GM19023 (cell line): Measurements from ENCODE around the gene C19orf12.

ENCODE experiments used
- ATAC-seq: cut with Tn5 transposase; IDR thresholded peaks from one replicate; pipeline ENCODE4 v1.9.1; 2021; ENCODE audit warnings: mild to moderate bottlenecking, moderate library complexity; ENCODE audit not compliant: unreplicated experiment

Gene C19orf12

GRCh38 chr19:29714953-29715700 lies at the start of gene C19orf12:
Gene C19orf12 (minus strand): TSS chr19:29715261. CDS start chr19:29708413, 6,848 bp downstream.
- peak; percentile 76 for ATAC-seq

GRCh38 chr19:29764361-29764760 lies 49.3 kb upstream of the C19orf12 start:
- no peak for ATAC-seq

- ATAC-seq: no peak
Observed at GRCh38 chr19:29763196-29763595, 48.1 kb upstream of the C19orf12 start.

- ATAC-seq: no peak
Observed at GRCh38 chr19:29761575-29762232, 46.6 kb upstream of the C19orf12 start.

- ATAC-seq: no peak
Observed at GRCh38 chr19:29760752-29761502, 45.9 kb upstream of the C19orf12 start.

GRCh38 chr19:29759359-29759758 lies 44.3 kb upstream of the C19orf12 start:
- ATAC-seq: no peak

GRCh38 chr19:29758863-29759262 lies 43.8 kb upstream of the C19orf12 start:
- no peak for ATAC-seq

- no peak for ATAC-seq
Observed at GRCh38 chr19:29757551-29757950, 42.5 kb upstream of the C19orf12 start.

- no peak for ATAC-seq
Observed at GRCh38 chr19:29753934-29754305, 38.9 kb upstream of the C19orf12 start.

GRCh38 chr19:29753190-29753933 lies 38.3 kb upstream of the C19orf12 start:
- ATAC-seq: no peak

GRCh38 chr19:29752450-29753025 lies 37.5 kb upstream of the C19orf12 start:
- no peak for ATAC-seq

- no peak for ATAC-seq
Observed at GRCh38 chr19:29751932-29752331, 36.9 kb upstream of the C19orf12 start.

- no peak for ATAC-seq
Observed at GRCh38 chr19:29750001-29750400, 34.9 kb upstream of the C19orf12 start.

- no peak for ATAC-seq
Observed at GRCh38 chr19:29748996-29749849, 34.2 kb upstream of the C19orf12 start.

- ATAC-seq: no peak
Observed at GRCh38 chr19:29745253-29745652, 30.2 kb upstream of the C19orf12 start.

GRCh38 chr19:29743681-29744080 lies 28.6 kb upstream of the C19orf12 start:
- ATAC-seq: no peak

GRCh38 chr19:29741776-29742175 lies 26.7 kb upstream of the C19orf12 start:
- no peak for ATAC-seq

GRCh38 chr19:29741226-29741625 lies 26.2 kb upstream of the C19orf12 start:
- no peak for ATAC-seq

- ATAC-seq: no peak
Observed at GRCh38 chr19:29737461-29738000, 22.5 kb upstream of the C19orf12 start.
